ENCODE measurements around the gene SIGLECL1.

Gene SIGLECL1

DNA sequence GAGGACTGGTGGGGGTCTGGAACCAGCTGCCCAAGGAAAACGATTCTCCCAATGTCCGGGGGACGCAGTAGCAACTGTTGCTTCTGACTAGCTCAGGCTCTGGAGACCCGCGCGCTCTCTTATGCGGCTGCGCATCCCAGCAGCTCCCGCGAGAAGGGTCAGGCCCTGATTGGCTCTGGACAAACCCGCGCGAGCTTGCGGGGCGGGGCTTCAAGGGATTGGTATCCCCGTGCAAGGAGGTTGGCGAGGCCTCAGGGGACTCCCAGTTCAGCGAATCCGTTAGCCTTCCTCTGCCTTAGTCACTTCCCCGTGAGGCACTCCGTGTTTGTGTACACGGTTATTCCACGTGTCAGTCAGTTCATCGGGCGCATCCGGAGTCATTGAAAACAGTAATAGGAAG is 20.2 kb downstream of the SIGLECL1 start:
- DNase-seq (ENCODE audit: insufficient read length, low spot score) (no peak), FAIRE-seq (no peak)
- no peak for TF ChIP-seq POU2F2 (IDR thresholded peaks at IDR 0.05; ENCODE audit: low read depth, low read length)
- TF ChIP-seq POLR2AphosphoS5 (IDR thresholded peaks at IDR 0.05; ENCODE audit: low read depth, low read length), result no peak
- TF ChIP-seq TAF1 (IDR thresholded peaks at IDR 0.05; ENCODE audit: low read depth, low read length), result no peak
- TF ChIP-seq SPI1 (IDR thresholded peaks at IDR 0.05; ENCODE audit: low read depth, low read length), result no peak
- TF ChIP-seq POLR2A (IDR thresholded peaks at IDR 0.05; ENCODE audit: low read depth, low read length), result no peak
- TF ChIP-seq PAX5 (IDR thresholded peaks at IDR 0.05; ENCODE audit: insufficient read depth, low read length, severe bottlenecking), result no peak

DNA sequence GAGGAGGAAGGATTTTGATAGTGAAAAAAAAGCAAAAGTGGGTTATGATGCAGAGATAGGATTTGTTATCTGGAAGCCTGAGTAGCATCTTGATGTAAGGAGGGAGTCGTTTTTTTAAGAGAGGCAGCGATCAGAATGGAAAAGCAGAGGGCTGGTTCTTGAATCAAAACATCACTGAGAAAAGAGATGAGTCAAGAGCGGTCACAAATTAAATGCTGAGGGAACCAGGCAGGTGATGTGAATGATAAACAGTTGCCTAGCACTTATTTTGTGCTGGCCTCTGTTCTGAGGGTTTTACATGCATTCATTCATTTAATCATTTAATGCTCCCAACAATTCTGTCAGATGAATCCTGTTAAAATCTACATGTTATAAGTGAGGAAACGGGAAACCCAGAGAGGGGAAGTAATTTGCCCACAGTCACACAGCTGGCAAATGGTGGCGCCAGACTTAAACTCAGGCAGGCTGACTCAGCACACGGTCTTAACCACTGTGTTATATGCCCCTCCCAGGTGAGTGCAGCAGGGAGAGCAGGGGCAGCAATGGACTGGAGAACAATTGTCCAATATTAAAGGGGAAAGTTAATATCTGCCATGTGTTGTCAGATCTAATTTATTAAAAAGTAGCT is 21.4 kb downstream of the SIGLECL1 start:
- FAIRE-seq (no peak), DNase-seq (ENCODE audit: insufficient read length, low spot score) (no peak)
- TF ChIP-seq TAF1 (IDR thresholded peaks at IDR 0.05; ENCODE audit: low read depth, low read length) (no peak), PAX5 (IDR thresholded peaks at IDR 0.05; ENCODE audit: insufficient read depth, low read length, severe bottlenecking) (no peak), POLR2AphosphoS5 (IDR thresholded peaks at IDR 0.05; ENCODE audit: low read depth, low read length) (no peak), POU2F2 (IDR thresholded peaks at IDR 0.05; ENCODE audit: low read depth, low read length) (no peak)

DNA sequence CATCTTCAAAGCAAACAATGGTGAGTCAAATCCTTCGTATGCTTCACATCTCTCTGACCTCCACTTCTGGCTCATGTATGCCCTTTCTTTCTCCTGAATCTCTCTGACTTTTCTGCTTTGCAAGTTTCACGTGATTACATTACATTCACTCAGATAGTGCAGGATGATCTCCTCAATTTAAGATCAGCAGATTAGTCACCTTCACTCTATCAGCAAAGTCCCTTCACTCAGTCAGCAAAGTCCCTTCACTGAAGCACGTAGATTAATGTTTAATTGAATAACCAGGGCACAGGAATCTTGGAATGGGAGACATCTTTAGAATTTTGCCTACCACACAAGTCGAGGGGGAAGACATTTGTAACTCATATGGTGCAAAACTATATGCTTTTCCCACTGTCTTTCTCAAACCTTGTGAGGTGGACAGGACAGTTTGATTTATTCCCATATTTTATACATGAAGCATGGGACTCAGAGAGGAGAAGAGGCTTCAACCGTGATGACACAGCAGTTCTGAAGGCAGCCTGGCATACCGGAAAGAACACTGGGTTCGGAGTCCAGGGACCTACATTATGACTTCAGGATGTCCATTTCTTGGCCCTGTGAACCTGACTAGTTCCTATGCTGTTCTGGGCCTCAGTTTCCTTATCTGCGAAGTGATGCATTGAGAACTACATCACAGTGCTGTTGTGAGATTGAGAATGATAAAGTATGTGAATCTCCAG is 23.3 kb downstream of the SIGLECL1 start:
- DNase-seq (ENCODE audit: insufficient read length, low spot score), result no peak
- FAIRE-seq, result no peak
- no peak for TF ChIP-seq POU2F2 (IDR thresholded peaks at IDR 0.05; ENCODE audit: low read depth, low read length)
- TF ChIP-seq POLR2A (IDR thresholded peaks at IDR 0.05; ENCODE audit: low read depth, low read length), result no peak
- no peak for TF ChIP-seq POLR2AphosphoS5 (IDR thresholded peaks at IDR 0.05; ENCODE audit: low read depth, low read length)
- no peak for TF ChIP-seq TAF1 (IDR thresholded peaks at IDR 0.05; ENCODE audit: low read depth, low read length)
- no peak for TF ChIP-seq SPI1 (IDR thresholded peaks at IDR 0.05; ENCODE audit: low read depth, low read length)

DNA sequence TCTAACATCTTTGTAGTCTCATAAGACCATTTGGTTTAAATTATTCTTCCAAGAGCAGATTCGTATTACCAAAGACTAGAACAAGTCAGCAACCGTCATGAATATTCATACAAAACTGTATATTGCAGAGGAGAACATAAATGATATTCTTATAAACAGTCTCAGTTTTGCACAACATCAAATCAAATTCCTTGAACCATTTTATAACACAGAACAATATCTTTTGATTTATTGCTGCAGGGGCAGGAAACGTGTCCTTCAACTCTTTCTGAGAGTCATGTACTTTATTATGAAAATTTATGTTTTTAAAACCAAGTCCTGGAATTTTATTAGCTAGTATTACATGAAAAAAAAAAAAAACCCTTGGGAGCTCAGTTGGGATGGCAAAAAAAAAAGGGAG is 26.2 kb downstream of the SIGLECL1 start:
- TF ChIP-seq PAX5 (IDR thresholded peaks at IDR 0.05; ENCODE audit: insufficient read depth, low read length, severe bottlenecking), result no peak
- no peak for TF ChIP-seq SPI1 (IDR thresholded peaks at IDR 0.05; ENCODE audit: low read depth, low read length)
- TF ChIP-seq POU2F2 (IDR thresholded peaks at IDR 0.05; ENCODE audit: low read depth, low read length), result no peak
- TF ChIP-seq POLR2A (IDR thresholded peaks at IDR 0.05; ENCODE audit: low read depth, low read length), result no peak
- no peak for TF ChIP-seq POLR2AphosphoS5 (IDR thresholded peaks at IDR 0.05; ENCODE audit: low read depth, low read length)
- TF ChIP-seq TAF1 (IDR thresholded peaks at IDR 0.05; ENCODE audit: low read depth, low read length), result no peak
- FAIRE-seq (no peak), DNase-seq (ENCODE audit: insufficient read length, low spot score) (no peak)

DNA sequence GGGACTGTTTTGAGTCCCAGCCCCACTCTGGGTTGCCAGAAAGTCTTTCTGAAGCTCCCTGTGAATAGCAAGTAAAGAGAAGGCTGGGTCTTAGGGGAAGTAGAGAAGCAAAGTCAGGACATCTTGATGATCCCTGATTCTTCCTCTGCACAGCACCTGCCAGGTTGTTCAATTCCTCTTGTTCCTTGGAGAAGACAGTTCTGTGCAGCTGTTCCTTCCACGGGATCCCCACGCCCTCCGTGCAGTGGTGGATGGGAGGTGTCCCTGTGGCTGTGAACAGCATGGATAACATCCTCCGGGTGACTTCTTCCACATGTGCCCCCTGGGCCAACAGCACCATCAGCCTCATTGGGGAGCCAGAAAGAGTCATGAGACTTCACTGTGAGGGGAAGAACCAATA is 31.5 kb downstream of the SIGLECL1 start:
- TF ChIP-seq SPI1 (IDR thresholded peaks at IDR 0.05; ENCODE audit: low read depth, low read length), result no peak
- TF ChIP-seq POLR2AphosphoS5 (IDR thresholded peaks at IDR 0.05; ENCODE audit: low read depth, low read length), result no peak
- TF ChIP-seq PAX5 (IDR thresholded peaks at IDR 0.05; ENCODE audit: insufficient read depth, low read length, severe bottlenecking), result no peak
- TF ChIP-seq TAF1 (IDR thresholded peaks at IDR 0.05; ENCODE audit: low read depth, low read length), result no peak
- no peak for TF ChIP-seq POU2F2 (IDR thresholded peaks at IDR 0.05; ENCODE audit: low read depth, low read length)
- no peak for TF ChIP-seq POLR2A (IDR thresholded peaks at IDR 0.05; ENCODE audit: low read depth, low read length)
- FAIRE-seq (no peak), DNase-seq (ENCODE audit: insufficient read length, low spot score) (no peak)

DNA sequence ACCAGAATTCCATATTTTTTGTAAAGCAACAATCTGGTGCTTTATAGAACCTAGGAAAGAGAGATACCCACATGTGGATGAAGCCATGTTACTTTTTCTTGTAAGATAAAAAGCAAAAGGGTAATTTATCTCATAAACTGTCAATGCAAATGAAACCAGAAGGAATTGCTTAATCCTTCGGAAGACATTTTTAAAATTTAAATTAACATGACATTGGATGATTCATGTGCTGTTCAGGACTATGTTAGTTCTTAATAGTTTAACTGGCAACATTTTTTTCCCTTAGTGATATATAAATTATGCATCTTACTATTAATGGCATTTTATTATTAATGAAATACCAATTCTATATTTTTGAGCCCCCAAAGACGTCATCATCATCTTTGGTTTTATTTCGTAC is 34.8 kb downstream of the SIGLECL1 start:
- FAIRE-seq (no peak), DNase-seq (ENCODE audit: insufficient read length, low spot score) (no peak)
- no peak for TF ChIP-seq POU2F2 (IDR thresholded peaks at IDR 0.05; ENCODE audit: low read depth, low read length)
- TF ChIP-seq POLR2AphosphoS5 (IDR thresholded peaks at IDR 0.05; ENCODE audit: low read depth, low read length), result no peak
- TF ChIP-seq TAF1 (IDR thresholded peaks at IDR 0.05; ENCODE audit: low read depth, low read length), result no peak
- TF ChIP-seq SPI1 (IDR thresholded peaks at IDR 0.05; ENCODE audit: low read depth, low read length), result no peak
- no peak for TF ChIP-seq POLR2A (IDR thresholded peaks at IDR 0.05; ENCODE audit: low read depth, low read length)

DNA sequence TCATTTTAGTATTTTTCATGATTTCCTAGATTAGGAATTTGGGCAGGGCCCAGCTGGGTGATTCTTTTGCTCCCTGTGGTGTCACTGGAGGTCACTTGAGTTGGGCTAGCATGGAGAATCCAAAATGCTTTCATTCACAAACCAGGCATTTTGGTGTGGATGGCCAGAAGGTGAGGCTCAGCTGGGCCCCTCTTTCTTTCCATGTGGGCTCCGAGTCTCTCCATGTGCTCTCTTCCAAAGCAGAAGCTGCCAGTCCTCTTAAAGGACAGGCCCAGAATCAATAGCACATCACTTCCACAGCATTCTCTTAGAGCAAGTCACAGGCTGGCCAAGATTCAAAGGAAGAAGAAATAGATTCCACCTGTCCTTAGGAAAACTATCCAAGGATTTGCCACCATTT is 38.8 kb downstream of the SIGLECL1 start:
- FAIRE-seq (no peak), DNase-seq (ENCODE audit: insufficient read length, low spot score) (no peak)
- no peak for TF ChIP-seq POLR2A (IDR thresholded peaks at IDR 0.05; ENCODE audit: low read depth, low read length)

DNA sequence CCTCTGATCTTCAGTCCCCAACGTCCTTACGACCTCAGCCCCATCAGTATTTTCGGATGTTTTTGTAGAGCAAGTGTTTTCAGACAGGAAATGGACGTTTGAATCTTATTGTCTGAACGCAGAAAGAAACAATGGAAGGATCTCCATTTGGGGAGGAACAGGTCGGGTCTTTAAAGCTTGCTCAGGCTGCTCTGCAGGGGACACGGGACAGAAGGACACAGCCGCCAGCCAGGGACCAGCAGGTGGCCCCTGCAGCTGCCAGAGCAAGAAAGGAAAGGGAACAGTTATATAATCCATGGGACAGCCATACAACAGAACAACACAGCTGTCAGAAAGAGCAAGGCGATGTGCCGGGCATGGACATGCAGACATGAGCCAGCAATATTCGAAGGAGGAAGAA is 42.1 kb downstream of the SIGLECL1 start:
- FAIRE-seq (no peak), DNase-seq (ENCODE audit: insufficient read length, low spot score) (no peak)
- TF ChIP-seq SPI1 (IDR thresholded peaks at IDR 0.05; ENCODE audit: low read depth, low read length) (no peak), POLR2A (IDR thresholded peaks at IDR 0.05; ENCODE audit: low read depth, low read length) (no peak), POLR2AphosphoS5 (IDR thresholded peaks at IDR 0.05; ENCODE audit: low read depth, low read length) (no peak), TAF1 (IDR thresholded peaks at IDR 0.05; ENCODE audit: low read depth, low read length) (no peak), PAX5 (IDR thresholded peaks at IDR 0.05; ENCODE audit: insufficient read depth, low read length, severe bottlenecking) (no peak), POU2F2 (IDR thresholded peaks at IDR 0.05; ENCODE audit: low read depth, low read length) (no peak)

DNA sequence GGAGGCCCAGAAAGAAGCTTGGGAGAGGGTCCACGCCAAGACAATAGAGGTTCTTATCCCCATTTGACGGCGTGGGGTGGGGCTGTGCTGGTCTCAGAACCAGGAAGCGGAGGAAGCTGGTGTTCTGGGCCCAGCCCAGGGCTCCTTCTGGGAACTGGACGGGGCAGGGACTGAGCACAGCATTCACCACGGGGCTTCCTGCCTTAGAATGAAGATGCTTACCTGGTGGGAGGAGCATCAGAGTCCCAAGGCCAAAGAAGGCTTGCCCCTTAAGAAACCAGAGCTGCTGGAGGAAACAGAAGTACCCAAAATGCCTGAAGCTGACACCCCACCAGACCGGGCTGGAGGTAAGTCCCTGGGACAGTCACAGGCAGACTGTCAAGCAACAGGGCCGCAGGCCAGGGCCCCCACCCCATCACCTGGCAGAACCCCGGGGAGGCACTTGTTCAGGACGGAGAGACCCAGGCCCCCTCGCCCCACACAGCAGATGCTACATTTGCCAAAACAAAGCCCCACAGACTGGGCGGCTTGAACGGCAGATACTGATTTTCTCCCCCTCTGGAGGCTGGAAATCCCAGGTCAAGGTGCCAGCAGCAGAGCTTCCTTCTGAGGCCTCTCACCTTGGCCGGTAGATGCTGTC is 42.8 kb downstream of the SIGLECL1 start:
- FAIRE-seq, result no peak
- TF ChIP-seq PAX5 (IDR thresholded peaks at IDR 0.05; ENCODE audit: insufficient read depth, low read length, severe bottlenecking), result no peak
- TF ChIP-seq TAF1 (IDR thresholded peaks at IDR 0.05; ENCODE audit: low read depth, low read length), result no peak
- TF ChIP-seq SPI1 (IDR thresholded peaks at IDR 0.05; ENCODE audit: low read depth, low read length), result no peak
- no peak for TF ChIP-seq POU2F2 (IDR thresholded peaks at IDR 0.05; ENCODE audit: low read depth, low read length)
- no peak for TF ChIP-seq POLR2A (IDR thresholded peaks at IDR 0.05; ENCODE audit: low read depth, low read length)
- no peak for TF ChIP-seq POLR2AphosphoS5 (IDR thresholded peaks at IDR 0.05; ENCODE audit: low read depth, low read length)

More for the DNA sequence above, 42.8 kb downstream of the SIGLECL1 start:
- DNase-seq (ENCODE audit: insufficient read length, low spot score), result no peak

Measured in GM12891 (cell line).